ENCODE measurements around the gene SERINC2.

DNA sequence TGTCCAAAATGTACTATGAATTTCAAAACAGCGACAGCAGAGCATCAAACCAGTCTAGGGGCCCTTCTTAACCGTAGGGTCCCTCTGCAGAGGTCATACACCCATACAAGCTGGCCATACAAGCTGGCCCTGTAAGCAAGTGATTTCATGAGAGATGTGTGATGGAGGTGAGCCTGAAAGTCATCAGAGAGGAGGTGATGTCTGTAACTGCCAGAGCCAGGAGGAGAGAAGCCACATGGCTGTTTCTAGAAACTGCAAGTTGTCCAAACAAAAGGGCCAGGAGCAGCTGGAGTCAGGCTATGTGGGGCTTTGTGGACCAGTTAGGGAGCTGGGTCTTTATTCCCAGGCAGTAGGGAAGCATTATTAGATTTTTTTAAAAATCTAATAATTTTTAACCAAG lies 14.8 kb upstream of the SERINC2 start:
- TF ChIP-seq, protein P1, sequence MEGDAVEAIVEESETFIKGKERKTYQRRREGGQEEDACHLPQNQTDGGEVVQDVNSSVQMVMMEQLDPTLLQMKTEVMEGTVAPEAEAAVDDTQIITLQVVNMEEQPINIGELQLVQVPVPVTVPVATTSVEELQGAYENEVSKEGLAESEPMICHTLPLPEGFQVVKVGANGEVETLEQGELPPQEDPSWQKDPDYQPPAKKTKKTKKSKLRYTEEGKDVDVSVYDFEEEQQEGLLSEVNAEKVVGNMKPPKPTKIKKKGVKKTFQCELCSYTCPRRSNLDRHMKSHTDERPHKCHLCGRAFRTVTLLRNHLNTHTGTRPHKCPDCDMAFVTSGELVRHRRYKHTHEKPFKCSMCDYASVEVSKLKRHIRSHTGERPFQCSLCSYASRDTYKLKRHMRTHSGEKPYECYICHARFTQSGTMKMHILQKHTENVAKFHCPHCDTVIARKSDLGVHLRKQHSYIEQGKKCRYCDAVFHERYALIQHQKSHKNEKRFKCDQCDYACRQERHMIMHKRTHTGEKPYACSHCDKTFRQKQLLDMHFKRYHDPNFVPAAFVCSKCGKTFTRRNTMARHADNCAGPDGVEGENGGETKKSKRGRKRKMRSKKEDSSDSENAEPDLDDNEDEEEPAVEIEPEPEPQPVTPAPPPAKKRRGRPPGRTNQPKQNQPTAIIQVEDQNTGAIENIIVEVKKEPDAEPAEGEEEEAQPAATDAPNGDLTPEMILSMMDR (IDR thresholded peaks at IDR 0.05): no peak
- no peak for TF ChIP-seq POLR2AphosphoS5 (IDR thresholded peaks at IDR 0.05; ENCODE audit: low read depth, low read length)
- TF ChIP-seq, protein P2, sequence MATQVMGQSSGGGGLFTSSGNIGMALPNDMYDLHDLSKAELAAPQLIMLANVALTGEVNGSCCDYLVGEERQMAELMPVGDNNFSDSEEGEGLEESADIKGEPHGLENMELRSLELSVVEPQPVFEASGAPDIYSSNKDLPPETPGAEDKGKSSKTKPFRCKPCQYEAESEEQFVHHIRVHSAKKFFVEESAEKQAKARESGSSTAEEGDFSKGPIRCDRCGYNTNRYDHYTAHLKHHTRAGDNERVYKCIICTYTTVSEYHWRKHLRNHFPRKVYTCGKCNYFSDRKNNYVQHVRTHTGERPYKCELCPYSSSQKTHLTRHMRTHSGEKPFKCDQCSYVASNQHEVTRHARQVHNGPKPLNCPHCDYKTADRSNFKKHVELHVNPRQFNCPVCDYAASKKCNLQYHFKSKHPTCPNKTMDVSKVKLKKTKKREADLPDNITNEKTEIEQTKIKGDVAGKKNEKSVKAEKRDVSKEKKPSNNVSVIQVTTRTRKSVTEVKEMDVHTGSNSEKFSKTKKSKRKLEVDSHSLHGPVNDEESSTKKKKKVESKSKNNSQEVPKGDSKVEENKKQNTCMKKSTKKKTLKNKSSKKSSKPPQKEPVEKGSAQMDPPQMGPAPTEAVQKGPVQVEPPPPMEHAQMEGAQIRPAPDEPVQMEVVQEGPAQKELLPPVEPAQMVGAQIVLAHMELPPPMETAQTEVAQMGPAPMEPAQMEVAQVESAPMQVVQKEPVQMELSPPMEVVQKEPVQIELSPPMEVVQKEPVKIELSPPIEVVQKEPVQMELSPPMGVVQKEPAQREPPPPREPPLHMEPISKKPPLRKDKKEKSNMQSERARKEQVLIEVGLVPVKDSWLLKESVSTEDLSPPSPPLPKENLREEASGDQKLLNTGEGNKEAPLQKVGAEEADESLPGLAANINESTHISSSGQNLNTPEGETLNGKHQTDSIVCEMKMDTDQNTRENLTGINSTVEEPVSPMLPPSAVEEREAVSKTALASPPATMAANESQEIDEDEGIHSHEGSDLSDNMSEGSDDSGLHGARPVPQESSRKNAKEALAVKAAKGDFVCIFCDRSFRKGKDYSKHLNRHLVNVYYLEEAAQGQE (IDR thresholded peaks at IDR 0.05; ENCODE audit: insufficient read depth in 1 of 2, low read depth in 2 of 2, low read length in 1 of 2): no peak

Data from Panc1 (cell line).